ENCODE results near the gene PRKCB. TPM values are rescaled to one million over a fixed set of nuclear protein-coding genes. Genes with fewer than 3 reads are reported as not detected.

The PRKCB gene
- total and polyA plus RNA-seq, 2 of the 8 experiments (the other 6 are each of a cell fraction or from before 2014, with no cell fraction given) = 7.1 to 12.1 TPM

DNA sequence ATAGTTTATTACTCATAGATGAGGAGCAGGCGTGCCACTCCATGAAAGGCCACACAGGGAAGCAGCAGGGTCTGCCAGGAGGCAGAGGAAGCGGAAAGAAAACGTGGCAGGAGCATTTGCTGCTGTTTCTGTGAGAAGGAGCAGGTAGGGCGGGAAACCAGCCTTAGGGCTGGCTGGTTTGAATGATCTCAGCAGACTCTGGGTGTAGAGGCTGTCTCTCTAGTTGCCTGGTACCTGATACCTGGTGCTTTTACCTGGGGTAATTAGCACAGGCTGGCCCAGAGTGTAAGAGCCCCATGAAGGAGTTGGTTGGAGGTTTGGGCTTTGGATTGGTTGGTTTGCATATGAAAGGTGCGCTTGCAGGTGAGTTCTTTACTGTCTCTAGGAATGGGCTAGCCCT lies 215.3 kb downstream of the PRKCB start:
- Histone ChIP-seq H2BK5ac (ENCODE audit: low read depth, low read length) (peak overlapping the region; percentile 88; the same call in 1 of the 2 replicates), H3K79me1 (ENCODE audit: low read depth, low read length) (no peaks in the 10 kb centered on the region), H3K14ac (ENCODE audit: insufficient read length) (no peak overlapping the region), H3K36me3 (ENCODE audit: control insufficient read depth in 2 of 4, insufficient read depth in 4 of 4, low read length in 3 of 4) (no peaks in the 10 kb centered on the region), H3K56ac (replicated peaks; ENCODE audit: insufficient read length, low read depth, low read length) (no peak overlapping the region), H3K4me3 (ENCODE audit: extremely low read depth in 1 of 4, insufficient read depth in 2 of 4, low read depth in 3 of 4, low read length in 4 of 4) (no peak overlapping the region), H3K23ac (ENCODE audit: insufficient read length) (no peak overlapping the region), H3K27ac (ENCODE audit: low read depth, low read length) (no peak overlapping the region), H2BK120ac (replicated peaks; ENCODE audit: low read depth, low read length) (peak overlapping the region; percentile 87), H3K23me2 (ENCODE audit: low read depth, low read length) (peaks cover 2% of the 10 kb centered on the region; the same call in 1 of the 2 replicates), H3K9me3 (ENCODE audit: insufficient read depth in 2 of 2, low read depth in 1 of 2, low read length in 1 of 2) (no peaks in the 10 kb centered on the region), H2AFZ (ENCODE audit: low read length) (peak overlapping the region; percentile 59), H4K5ac (ENCODE audit: insufficient read length, low read depth, low read length) (peak overlapping the region; percentile 45), H2BK15ac (ENCODE audit: low read length) (peak overlapping the region; percentile 90; the same call in 1 of the 2 replicates), H3K4ac (replicated peaks; ENCODE audit: insufficient read length, low read depth, low read length) (peak overlapping the region; percentile 84), H4K20me1 (replicated peaks in 1 of 2; ENCODE audit: control insufficient read depth in 1 of 2, insufficient read depth in 2 of 2, low read length in 2 of 2) (no peaks in the 10 kb centered on the region), H4K8ac (ENCODE audit: extremely low read depth, insufficient read depth, low read length) (no peak overlapping the region), H3K4me2 (ENCODE audit: insufficient read depth in 1 of 2, low read depth in 2 of 2, low read length in 2 of 2) (peak overlapping the region in 1 of 2 experiments; percentile 60; a peak in 2 of 4 replicates), H2AK5ac (ENCODE audit: low read depth, low read length) (no peak overlapping the region), H3K18ac (ENCODE audit: extremely low read depth, low read length) (peak overlapping the region; percentile 91), H3K4me1 (replicated peaks in 1 of 4; ENCODE audit: control insufficient read depth in 3 of 4, insufficient read depth in 4 of 4, low read length in 3 of 4) (peaks cover 7 to 33% (median 13%) of the 10 kb centered on the region in 4 experiments), H3K79me2 (ENCODE audit: control insufficient read depth in 1 of 2, insufficient read depth in 2 of 2, low read length in 2 of 2) (no peaks in the 10 kb centered on the region), H4K91ac (replicated peaks; ENCODE audit: insufficient read length, low read length) (peak overlapping the region; percentile 88), H3K27me3 (replicated peaks in 1 of 4; ENCODE audit: control insufficient read depth in 3 of 4, extremely low read depth in 1 of 4, insufficient read depth in 3 of 4, low read length in 3 of 4) (no peaks in the 10 kb centered on the region), H3K9ac (replicated peaks in 1 of 4; ENCODE audit: extremely low read depth in 1 of 4, low read depth in 3 of 4, low read length in 3 of 4) (peak overlapping the region in 2 of 4 experiments; percentile 18 to 28; a peak in 3 of 7 replicates), H2BK20ac (ENCODE audit: low read length) (0 out of 2 replicates have a peak overlapping the region, but pooled peaks have one; percentile 88), H2BK12ac (ENCODE audit: low read depth, low read length) (peak overlapping the region; percentile 78; the same call in 1 of the 2 replicates)
- 34% methylated on average over 5 of the region's 5 CpGs; no CpG with 5 or more reads in 1 of the 2 experiments for WGBS, 2 experiments (ENCODE audit: extremely low coverage in 1 of 2, insufficient coverage in 1 of 2, insufficient read length in 1 of 2, insufficient replicate concordance in 2 of 2, low coverage in 1 of 2, low lambda C conversion rate in 2 of 2, missing lambda C conversion rate in 1 of 2)
- DNase-seq (ENCODE audit: low read depth in 1 of 2, low spot score in 2 of 2) (peak; percentile 33 to 53), FAIRE-seq (peak; percentile 97)
- CTCF ChIA-PET (ENCODE audit: partially characterized antibody) = interaction anchor here (0.6 to 1.9 kb wide), 5 partner anchors 46 to 454 kb away, joined by 3 to 8 read pairs (median 3); no protein-coding TSS in a partner anchor
- POLR2A ChIA-PET (ENCODE audit: partially characterized antibody) = no interaction called here
- TF ChIP-seq TAF7 (optimal IDR thresholded peaks at IDR 0.05; ENCODE audit: borderline replicate concordance, low read depth, low read length) (no peak), RXRA (IDR thresholded peaks at IDR 0.05; ENCODE audit: insufficient read depth, low read depth, low read length) (no peak), CTBP2 (IDR thresholded peaks at IDR 0.05; ENCODE audit: borderline replicate concordance, insufficient read depth, insufficient read length, low read length) (no peak), CBX5 (IDR thresholded peaks at IDR 0.05; ENCODE audit: low read depth, low read length) (no peak), KDM1A (IDR thresholded peaks at IDR 0.05; ENCODE audit: borderline replicate concordance, low read length) (no peak), SIN3A (conservative IDR thresholded peaks at IDR 0.05 in 1 of 2, IDR thresholded peaks at IDR 0.05 in 1 of 2; ENCODE audit: low read depth in 1 of 2, low read length in 2 of 2) (0 out of 4 replicates have a peak, but pooled peaks of 1 of the 2 experiments have one; percentile 34), EP300 (IDR thresholded peaks at IDR 0.05; ENCODE audit: borderline replicate concordance in 1 of 2, low read depth in 2 of 2, low read length in 2 of 2) (no peak)
- TF ChIP-seq, protein P1, sequence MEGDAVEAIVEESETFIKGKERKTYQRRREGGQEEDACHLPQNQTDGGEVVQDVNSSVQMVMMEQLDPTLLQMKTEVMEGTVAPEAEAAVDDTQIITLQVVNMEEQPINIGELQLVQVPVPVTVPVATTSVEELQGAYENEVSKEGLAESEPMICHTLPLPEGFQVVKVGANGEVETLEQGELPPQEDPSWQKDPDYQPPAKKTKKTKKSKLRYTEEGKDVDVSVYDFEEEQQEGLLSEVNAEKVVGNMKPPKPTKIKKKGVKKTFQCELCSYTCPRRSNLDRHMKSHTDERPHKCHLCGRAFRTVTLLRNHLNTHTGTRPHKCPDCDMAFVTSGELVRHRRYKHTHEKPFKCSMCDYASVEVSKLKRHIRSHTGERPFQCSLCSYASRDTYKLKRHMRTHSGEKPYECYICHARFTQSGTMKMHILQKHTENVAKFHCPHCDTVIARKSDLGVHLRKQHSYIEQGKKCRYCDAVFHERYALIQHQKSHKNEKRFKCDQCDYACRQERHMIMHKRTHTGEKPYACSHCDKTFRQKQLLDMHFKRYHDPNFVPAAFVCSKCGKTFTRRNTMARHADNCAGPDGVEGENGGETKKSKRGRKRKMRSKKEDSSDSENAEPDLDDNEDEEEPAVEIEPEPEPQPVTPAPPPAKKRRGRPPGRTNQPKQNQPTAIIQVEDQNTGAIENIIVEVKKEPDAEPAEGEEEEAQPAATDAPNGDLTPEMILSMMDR (IDR thresholded peaks at IDR 0.05; ENCODE audit: control extremely low read depth in 1 of 3, insufficient read depth in 1 of 3, low read depth in 1 of 3, low read length in 3 of 3) = no peak
